B cell (primary cell): ENCODE measurements around the gene FUCA1.
"Not testable (repeated sequence)": the region's sequence is repeated elsewhere in the genome, so short reads cannot be mapped to it uniquely, and the experiment has no call there.

Experiments
- EZH2 ChIP-seq: IDR thresholded peaks from 2 replicates; pipeline ENCODE4 v1.6.1; 2012; ENCODE audit warnings: borderline replicate concordance, low read depth, mild to moderate bottlenecking, moderate library complexity, low read length; ENCODE audit not compliant: insufficient read depth, poor library complexity, severe bottlenecking
- TF ChIP-seq, protein P1 (sequence below): fragments of 200-600 bp; IDR thresholded peaks from one replicate; pipeline ENCODE4 v1.8.0; 2022; ENCODE audit warnings: antibody characterized with exemption, mild to moderate bottlenecking

GRCh38 chr1:23826590-23826989, 41.5 kb downstream of the FUCA1 start:
- not testable (repeated sequence) for TF ChIP-seq EZH2
- TF ChIP-seq, protein P1, sequence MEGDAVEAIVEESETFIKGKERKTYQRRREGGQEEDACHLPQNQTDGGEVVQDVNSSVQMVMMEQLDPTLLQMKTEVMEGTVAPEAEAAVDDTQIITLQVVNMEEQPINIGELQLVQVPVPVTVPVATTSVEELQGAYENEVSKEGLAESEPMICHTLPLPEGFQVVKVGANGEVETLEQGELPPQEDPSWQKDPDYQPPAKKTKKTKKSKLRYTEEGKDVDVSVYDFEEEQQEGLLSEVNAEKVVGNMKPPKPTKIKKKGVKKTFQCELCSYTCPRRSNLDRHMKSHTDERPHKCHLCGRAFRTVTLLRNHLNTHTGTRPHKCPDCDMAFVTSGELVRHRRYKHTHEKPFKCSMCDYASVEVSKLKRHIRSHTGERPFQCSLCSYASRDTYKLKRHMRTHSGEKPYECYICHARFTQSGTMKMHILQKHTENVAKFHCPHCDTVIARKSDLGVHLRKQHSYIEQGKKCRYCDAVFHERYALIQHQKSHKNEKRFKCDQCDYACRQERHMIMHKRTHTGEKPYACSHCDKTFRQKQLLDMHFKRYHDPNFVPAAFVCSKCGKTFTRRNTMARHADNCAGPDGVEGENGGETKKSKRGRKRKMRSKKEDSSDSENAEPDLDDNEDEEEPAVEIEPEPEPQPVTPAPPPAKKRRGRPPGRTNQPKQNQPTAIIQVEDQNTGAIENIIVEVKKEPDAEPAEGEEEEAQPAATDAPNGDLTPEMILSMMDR, result not testable (repeated sequence)
